GM12801 (cell line): ENCODE results near the gene NLN.

Experiments used
- TF ChIP-seq, protein P1 (sequence below): IDR thresholded peaks from one replicate; pipeline ENCODE4 v1.5.1; 2011; ENCODE audit warnings: control low read depth; ENCODE audit not compliant: insufficient read length; ENCODE audit errors: extremely low read depth

NLN gene

DNA sequence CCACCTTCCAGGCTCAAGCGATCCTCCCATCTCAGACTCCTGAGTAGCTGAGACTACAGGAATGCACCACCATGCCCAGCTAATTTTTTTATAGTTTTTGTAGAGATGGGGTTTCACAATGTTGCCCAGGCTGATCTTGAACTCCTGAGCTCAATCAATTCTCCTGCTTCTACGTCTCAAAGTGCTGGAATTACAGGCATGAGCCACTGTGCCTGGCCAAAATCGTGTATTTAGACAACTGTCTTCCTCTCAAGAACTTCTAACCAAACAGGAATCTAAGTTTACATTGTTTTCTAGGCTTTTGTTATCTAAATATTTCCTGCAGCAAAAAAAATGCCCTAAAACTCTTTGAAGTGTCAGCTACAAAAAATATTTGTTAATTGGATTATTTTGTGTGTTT, 78.8 kb downstream of the NLN start:
- TF ChIP-seq, protein P1, sequence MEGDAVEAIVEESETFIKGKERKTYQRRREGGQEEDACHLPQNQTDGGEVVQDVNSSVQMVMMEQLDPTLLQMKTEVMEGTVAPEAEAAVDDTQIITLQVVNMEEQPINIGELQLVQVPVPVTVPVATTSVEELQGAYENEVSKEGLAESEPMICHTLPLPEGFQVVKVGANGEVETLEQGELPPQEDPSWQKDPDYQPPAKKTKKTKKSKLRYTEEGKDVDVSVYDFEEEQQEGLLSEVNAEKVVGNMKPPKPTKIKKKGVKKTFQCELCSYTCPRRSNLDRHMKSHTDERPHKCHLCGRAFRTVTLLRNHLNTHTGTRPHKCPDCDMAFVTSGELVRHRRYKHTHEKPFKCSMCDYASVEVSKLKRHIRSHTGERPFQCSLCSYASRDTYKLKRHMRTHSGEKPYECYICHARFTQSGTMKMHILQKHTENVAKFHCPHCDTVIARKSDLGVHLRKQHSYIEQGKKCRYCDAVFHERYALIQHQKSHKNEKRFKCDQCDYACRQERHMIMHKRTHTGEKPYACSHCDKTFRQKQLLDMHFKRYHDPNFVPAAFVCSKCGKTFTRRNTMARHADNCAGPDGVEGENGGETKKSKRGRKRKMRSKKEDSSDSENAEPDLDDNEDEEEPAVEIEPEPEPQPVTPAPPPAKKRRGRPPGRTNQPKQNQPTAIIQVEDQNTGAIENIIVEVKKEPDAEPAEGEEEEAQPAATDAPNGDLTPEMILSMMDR = no peak

DNA sequence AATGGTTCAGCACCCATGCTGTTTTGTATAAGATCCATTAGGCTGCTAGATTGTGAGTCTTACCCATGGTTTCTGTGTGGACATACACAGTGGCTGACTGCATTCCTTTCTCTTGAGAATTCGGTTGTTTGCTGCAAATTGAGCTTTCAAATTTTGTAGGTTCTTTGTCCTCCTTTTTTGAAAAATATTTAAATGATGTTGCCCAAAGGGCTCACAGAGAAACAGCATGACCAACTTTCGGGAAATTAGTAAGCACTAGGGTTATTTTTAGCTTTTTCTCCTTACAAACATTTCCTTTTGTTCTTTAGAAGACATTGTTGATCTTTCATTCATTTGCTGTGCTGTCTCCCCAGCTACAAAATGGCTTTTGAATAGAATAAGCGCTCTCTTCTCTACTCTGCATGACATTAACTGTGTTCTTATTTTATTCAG, 79.4 kb downstream of the NLN start:
- TF ChIP-seq, protein P1 = no peak

DNA sequence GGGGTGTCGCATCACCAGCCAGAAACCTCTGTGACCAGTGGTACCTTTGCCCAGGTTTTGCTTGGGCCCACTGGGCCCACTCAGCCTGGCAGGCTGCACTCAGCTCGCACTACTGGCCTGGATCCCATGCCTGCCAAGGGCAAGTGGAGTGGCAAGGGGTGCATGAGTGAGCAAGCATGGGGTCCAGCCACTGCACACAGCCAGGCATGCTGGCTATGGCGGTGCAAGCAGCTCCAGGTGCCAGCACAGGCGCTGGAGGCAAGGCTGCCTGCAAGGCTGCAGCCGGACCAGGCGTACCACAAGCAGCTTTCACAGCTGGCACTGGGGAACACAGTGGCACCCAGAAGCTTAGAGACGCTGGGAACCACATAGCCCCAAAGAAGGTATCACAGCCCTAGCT, 80.1 kb downstream of the NLN start:
- TF ChIP-seq, protein P1 = no peak

DNA sequence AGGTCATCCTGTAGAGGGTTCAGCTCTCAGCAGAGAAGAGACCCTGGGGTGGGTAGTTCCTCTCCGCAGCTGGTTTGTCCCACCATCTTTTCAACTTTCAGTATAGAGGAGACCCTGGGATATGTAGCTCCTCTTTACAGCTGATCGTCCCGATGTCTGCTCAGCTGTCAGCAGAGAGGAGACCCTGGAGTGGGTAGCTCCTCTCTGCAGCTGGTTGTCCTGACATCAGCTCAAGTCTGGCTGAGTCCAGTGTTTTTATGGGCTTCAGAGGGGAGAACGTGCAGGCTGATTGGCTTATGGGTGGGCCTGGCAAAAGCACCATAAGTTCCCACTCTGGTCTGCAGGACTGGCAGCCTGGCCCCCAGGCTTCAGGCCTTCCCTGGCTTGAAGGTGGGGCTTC, 80.8 kb downstream of the NLN start:
- TF ChIP-seq, protein P1 = no peak

DNA sequence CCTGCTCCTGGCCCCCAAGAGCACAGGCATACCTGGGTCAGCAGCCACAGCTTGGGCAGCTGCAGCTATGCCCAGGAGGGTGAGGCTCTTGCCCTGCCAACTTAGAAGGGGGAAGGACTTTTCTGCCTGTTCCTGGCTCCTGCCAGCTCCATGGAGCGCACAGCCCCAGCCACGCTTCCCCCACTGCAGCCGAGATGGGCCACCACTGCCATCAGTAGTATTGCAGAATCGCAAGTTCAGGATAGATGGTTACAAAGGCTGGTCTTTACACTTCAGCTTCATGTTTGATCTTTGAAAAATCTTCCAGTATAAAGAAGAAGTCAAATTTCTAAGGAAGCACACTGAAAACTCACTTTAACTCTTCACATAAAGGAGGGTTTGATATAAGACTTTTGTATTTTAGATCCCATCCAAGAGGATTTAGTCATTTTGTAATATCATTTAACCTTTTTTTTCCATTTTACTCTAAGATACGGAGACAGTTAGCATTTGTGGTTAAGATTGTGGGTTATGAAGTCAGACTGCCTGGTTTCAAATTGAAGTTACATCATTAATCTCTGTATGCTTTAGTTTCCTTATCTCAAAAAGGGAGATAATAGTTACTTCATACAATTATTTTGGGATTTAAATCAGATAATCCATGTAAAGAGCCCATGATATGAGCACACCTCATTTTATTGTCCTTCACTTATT, 81.8 kb downstream of the NLN start:
- TF ChIP-seq, protein P1 = no peak

DNA sequence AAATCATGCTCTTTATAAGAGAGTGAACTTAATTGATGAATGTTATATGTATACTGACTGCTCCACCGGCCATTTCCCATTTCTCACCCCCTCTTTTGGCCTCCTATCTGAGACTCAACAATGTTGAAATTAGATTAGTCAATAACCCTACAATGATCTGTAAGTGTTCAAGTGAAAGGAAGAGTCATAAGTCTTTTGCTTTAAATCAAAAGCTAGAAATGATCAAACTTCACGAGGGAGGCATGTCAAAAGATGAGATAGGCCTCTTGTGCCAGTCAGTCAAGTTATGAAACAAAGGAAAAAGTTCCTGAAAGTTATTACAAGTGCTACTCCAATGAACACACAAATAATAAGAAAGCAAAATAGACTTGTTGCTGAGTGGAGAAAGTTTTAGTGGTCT, 83.1 kb downstream of the NLN start:
- TF ChIP-seq, protein P1 = no peak

DNA sequence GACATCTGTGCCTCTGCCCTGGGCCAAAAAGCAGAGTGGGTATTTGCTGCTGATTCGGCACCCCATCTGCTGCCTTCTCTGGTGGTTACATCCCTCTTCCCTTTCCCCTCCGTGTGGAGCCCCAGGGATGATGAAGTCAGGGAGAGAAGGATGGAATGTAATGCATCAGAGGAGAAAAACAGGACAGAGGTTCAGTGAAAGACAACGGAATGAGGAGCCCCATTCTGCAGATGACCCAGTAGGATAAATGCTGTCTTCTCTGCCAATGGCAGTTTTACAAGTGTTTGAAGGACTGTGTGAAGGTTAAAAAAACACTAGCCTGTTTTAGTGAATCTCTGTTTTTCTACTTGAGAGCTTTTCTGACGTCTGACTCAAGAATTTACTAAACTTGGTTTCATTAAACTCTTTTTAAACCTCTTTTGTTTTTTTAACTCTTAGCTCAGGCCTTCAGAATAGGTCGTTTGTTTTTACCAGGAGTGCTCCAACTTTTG, 86.3 kb downstream of the NLN start:
- TF ChIP-seq, protein P1 = no peak
